ENCODE measurements around the gene CITED2.

CITED2 gene

DNA sequence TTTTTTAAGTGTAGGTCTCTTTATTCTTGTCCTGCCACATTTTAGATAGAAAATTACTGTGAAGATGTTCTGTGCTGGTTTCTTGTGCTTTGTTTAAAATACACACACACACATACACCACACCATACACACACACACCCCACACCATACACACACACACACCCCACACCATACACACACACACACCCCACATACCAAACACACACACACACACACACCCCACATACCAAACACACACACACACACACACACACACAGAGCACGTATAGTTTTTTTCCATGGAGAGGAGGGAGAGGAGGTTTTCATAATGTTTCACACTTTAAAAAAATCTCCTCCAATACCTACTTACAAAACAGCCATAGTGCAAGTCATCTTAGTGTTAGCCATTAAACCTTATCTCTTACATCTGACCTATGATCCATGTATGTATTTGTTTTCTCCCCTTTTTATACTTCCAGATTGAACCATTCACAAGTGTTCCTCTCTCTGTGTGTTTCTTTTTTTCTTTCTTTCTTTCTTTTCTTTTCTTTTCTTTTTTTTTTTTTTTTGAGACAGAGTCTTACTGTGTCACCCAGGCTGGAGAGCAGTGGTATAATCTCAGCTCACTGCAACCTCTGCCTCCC lies 19.7 kb upstream of the CITED2 start:
- Histone ChIP-seq H3K4me1 (ENCODE audit: insufficient read depth, insufficient read length) (no peaks in the 10 kb centered on the region), H3K27me3 (ENCODE audit: insufficient read depth, insufficient read length) (no peaks in the 10 kb centered on the region), H3K36me3 (ENCODE audit: insufficient read depth, insufficient read length, low read length) (no peaks in the 10 kb centered on the region), H3K4me3 (ENCODE audit: insufficient read length, low read depth) (no peak overlapping the region), H3K9ac (ENCODE audit: insufficient read length, low read depth) (no peak overlapping the region), H3K9me3 (ENCODE audit: insufficient read depth, low read length) (no peaks in the 10 kb centered on the region)
- DNase-seq (ENCODE audit: low read depth, low spot score) = no peak
- no peak for TF ChIP-seq YY1 (IDR thresholded peaks at IDR 0.05; ENCODE audit: insufficient read depth, insufficient read length)

DNA sequence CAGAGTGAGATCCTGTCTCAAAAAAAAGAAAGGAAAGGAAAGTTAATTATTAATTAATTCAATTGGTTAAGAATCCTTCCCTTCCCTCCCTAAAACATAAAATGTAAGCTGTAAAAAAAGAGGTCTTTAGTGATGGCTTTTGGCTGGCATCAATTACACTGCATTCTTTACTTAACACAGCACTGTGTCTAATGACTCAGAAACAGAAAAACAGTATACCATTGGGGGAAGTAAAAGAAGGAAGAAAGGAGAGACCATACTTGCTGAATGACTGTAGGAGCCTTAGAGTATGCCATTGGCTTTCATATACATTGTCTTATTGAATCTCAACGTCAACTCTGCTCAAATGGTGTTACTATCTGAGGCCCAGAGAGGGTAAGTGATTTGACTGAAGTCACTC lies 18.3 kb upstream of the CITED2 start:
- TF ChIP-seq ZNF274 (IDR thresholded peaks at IDR 0.05; ENCODE audit: low read depth, low read length) (no peak), YY1 (IDR thresholded peaks at IDR 0.05; ENCODE audit: insufficient read depth, insufficient read length) (no peak), SUZ12 (IDR thresholded peaks at IDR 0.05; ENCODE audit: extremely low read depth, insufficient read depth, insufficient read length) (no peak)
- no peak for DNase-seq (ENCODE audit: low read depth, low spot score)
- Histone ChIP-seq H3K4me3 (ENCODE audit: insufficient read length, low read depth) (no peak overlapping the region), H3K4me1 (ENCODE audit: insufficient read depth, insufficient read length) (no peaks in the 10 kb centered on the region), H3K27me3 (ENCODE audit: insufficient read depth, insufficient read length) (no peaks in the 10 kb centered on the region), H3K9me3 (ENCODE audit: insufficient read depth, low read length) (no peaks in the 10 kb centered on the region), H3K9ac (ENCODE audit: insufficient read length, low read depth) (no peak overlapping the region), H3K36me3 (ENCODE audit: insufficient read depth, insufficient read length, low read length) (no peaks in the 10 kb centered on the region)

DNA sequence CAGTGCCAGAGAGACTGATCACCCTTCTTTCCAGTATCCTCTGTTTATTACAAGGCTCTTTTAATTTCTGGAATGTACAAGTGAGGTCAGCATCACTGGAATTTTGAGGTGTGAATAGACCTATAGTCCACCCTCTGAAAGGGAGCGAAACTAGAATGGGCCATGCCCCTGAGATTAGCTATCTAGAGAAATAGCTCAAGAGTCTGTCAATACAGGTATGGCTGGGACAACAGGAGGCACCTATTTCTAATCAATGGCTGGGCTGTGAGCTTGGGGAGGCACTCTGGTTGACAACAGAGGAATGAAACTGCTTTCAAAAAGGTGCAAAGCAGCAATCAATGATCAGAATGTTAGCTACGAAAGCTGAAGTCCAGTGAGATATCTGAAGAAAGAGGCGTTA lies 17.3 kb upstream of the CITED2 start:
- DNase-seq (ENCODE audit: low read depth, low spot score) = no peak
- no peaks in the 10 kb centered on the region for H3K27me3 ChIP-seq (ENCODE audit: insufficient read depth, insufficient read length)
- TF ChIP-seq SUZ12 (IDR thresholded peaks at IDR 0.05; ENCODE audit: extremely low read depth, insufficient read depth, insufficient read length) (no peak), ZNF274 (IDR thresholded peaks at IDR 0.05; ENCODE audit: low read depth, low read length) (no peak), YY1 (IDR thresholded peaks at IDR 0.05; ENCODE audit: insufficient read depth, insufficient read length) (no peak)
- H3K36me3 ChIP-seq (ENCODE audit: insufficient read depth, insufficient read length, low read length) = no peaks in the 10 kb centered on the region
- H3K9me3 ChIP-seq (ENCODE audit: insufficient read depth, low read length) = no peaks in the 10 kb centered on the region
- H3K4me3 ChIP-seq (ENCODE audit: insufficient read length, low read depth) = no peak overlapping the region
- H3K9ac ChIP-seq (ENCODE audit: insufficient read length, low read depth) = no peak overlapping the region
- no peaks in the 10 kb centered on the region for H3K4me1 ChIP-seq (ENCODE audit: insufficient read depth, insufficient read length)

DNA sequence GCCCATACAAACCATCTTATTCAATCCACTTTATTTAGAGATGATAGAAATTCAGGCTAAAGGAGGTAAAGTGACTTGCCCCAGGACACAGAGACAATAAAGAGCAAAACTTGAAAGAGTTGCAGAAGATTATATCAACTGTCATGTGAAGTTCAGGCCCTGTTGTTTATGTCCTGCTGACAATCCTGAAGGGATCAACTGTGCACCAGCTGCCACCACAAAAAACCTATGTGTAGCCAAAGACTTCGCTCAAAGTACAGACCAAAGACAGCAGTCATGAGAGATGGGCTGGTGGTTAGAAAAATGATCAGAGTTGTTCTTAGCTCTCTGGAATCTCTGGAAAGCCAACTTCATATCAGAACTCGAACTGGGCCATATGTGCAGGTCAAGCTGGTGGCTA lies 16.0 kb upstream of the CITED2 start:
- H3K9ac ChIP-seq (ENCODE audit: insufficient read length, low read depth) = no peak overlapping the region

DNA sequence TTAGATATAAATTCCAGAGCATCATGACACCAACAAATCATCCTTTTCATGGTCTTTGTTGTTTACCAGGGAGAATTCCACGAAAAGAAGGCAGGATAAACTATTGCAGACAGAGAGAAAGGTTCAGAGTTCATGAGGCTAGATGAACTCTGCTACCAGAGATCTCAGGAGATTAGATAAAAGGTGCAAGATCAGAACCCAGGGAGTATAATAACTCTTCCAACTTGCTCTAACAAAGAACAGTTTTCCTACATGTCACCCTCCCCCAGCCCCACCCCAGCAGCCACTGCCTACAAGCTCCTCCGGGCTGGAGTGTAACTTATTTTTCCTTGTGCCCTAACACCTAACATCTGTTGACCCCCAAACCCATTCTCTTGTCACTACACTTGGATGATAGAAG lies 13.9 kb upstream of the CITED2 start:
- TF ChIP-seq YY1 (IDR thresholded peaks at IDR 0.05; ENCODE audit: insufficient read depth, insufficient read length) (no peak), SUZ12 (IDR thresholded peaks at IDR 0.05; ENCODE audit: extremely low read depth, insufficient read depth, insufficient read length) (no peak), ZNF274 (IDR thresholded peaks at IDR 0.05; ENCODE audit: low read depth, low read length) (no peak)
- Histone ChIP-seq H3K9me3 (ENCODE audit: insufficient read depth, low read length) (no peaks in the 10 kb centered on the region), H3K9ac (ENCODE audit: insufficient read length, low read depth) (no peak overlapping the region), H3K27me3 (ENCODE audit: insufficient read depth, insufficient read length) (no peaks in the 10 kb centered on the region), H3K4me1 (ENCODE audit: insufficient read depth, insufficient read length) (no peaks in the 10 kb centered on the region), H3K4me3 (ENCODE audit: insufficient read length, low read depth) (no peak overlapping the region), H3K36me3 (ENCODE audit: insufficient read depth, insufficient read length, low read length) (no peaks in the 10 kb centered on the region)
- DNase-seq (ENCODE audit: low read depth, low spot score) = no peak

More for the DNA sequence above, 16.0 kb upstream of the CITED2 start:
- H3K9me3 ChIP-seq (ENCODE audit: insufficient read depth, low read length) = no peaks in the 10 kb centered on the region
- TF ChIP-seq ZNF274 (IDR thresholded peaks at IDR 0.05; ENCODE audit: low read depth, low read length) (no peak), SUZ12 (IDR thresholded peaks at IDR 0.05; ENCODE audit: extremely low read depth, insufficient read depth, insufficient read length) (no peak), YY1 (IDR thresholded peaks at IDR 0.05; ENCODE audit: insufficient read depth, insufficient read length) (no peak)
- no peaks in the 10 kb centered on the region for H3K4me1 ChIP-seq (ENCODE audit: insufficient read depth, insufficient read length)
- no peak overlapping the region for H3K4me3 ChIP-seq (ENCODE audit: insufficient read length, low read depth)
- no peaks in the 10 kb centered on the region for H3K36me3 ChIP-seq (ENCODE audit: insufficient read depth, insufficient read length, low read length)
- H3K27me3 ChIP-seq (ENCODE audit: insufficient read depth, insufficient read length) = no peaks in the 10 kb centered on the region
- no peak for DNase-seq (ENCODE audit: low read depth, low spot score)

DNA sequence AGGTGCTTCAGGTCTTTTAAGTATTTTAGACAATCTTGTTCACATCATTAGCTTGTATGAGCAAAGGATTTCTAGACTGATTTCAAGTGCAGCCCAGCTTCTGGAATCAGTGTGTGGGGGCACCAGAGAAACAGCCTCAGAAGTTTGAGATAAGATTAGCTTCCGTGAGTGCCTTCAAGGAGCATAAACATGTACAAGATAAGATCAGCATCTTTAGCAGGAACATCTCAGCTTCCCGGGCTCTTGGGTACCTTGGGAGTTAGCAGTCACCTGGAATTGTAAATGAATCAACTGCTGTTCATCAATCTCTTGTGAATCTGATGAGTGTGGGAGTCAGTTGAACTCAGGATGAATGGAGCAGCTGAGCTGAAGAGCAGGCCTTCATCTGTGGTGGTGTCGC lies 12.0 kb upstream of the CITED2 start:
- no peak overlapping the region for H3K9ac ChIP-seq (ENCODE audit: insufficient read length, low read depth)
- H3K9me3 ChIP-seq (ENCODE audit: insufficient read depth, low read length) = no peaks in the 10 kb centered on the region
- no peaks in the 10 kb centered on the region for H3K4me1 ChIP-seq (ENCODE audit: insufficient read depth, insufficient read length)
- no peak overlapping the region for H3K4me3 ChIP-seq (ENCODE audit: insufficient read length, low read depth)
- H3K36me3 ChIP-seq (ENCODE audit: insufficient read depth, insufficient read length, low read length) = no peaks in the 10 kb centered on the region
- TF ChIP-seq SUZ12 (IDR thresholded peaks at IDR 0.05; ENCODE audit: extremely low read depth, insufficient read depth, insufficient read length) (no peak), YY1 (IDR thresholded peaks at IDR 0.05; ENCODE audit: insufficient read depth, insufficient read length) (no peak), ZNF274 (IDR thresholded peaks at IDR 0.05; ENCODE audit: low read depth, low read length) (no peak)
- no peak for DNase-seq (ENCODE audit: low read depth, low spot score)
- H3K27me3 ChIP-seq (ENCODE audit: insufficient read depth, insufficient read length) = no peaks in the 10 kb centered on the region

DNA sequence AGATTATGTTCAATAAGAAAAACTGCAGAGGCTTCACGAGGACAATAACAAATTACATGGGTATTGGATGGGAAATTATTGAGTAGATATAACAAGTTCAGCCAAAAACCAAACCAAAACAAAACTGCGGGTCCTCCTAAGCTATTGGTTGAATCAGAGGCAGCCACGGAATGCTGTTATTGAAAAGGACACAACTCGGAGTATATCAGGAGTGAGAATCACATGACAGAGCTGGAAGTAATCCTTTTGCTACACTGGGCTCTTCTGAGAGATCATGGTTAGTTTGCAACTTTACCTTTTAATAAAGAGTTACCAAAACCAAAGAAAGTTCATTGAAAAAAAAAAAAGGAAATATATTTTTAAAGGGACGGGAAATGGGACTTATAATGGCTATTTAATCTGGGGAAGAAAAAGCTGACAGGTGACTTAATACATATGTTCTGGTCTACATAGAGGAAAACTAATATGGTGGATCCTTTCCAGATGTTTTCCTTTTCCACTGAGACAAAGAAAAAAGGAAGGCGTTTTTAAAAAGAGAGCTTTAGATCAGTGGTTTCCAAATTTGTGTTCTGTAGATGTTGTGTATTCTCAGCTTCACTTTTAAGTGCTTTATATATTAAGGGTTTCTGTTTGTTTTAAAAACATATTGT lies 6.9 kb upstream of the CITED2 start:
- no peaks in the 10 kb centered on the region for H3K36me3 ChIP-seq (ENCODE audit: insufficient read depth, insufficient read length, low read length)
- no peaks in the 10 kb centered on the region for H3K9me3 ChIP-seq (ENCODE audit: insufficient read depth, low read length)
- H3K27me3 ChIP-seq (ENCODE audit: insufficient read depth, insufficient read length) = no peaks in the 10 kb centered on the region
- DNase-seq (ENCODE audit: low read depth, low spot score) = no peak
- no peak overlapping the region for H3K4me3 ChIP-seq (ENCODE audit: insufficient read length, low read depth)
- H3K9ac ChIP-seq (ENCODE audit: insufficient read length, low read depth) = no peak overlapping the region
- TF ChIP-seq YY1 (IDR thresholded peaks at IDR 0.05; ENCODE audit: insufficient read depth, insufficient read length) (no peak), SUZ12 (IDR thresholded peaks at IDR 0.05; ENCODE audit: extremely low read depth, insufficient read depth, insufficient read length) (no peak), ZNF274 (IDR thresholded peaks at IDR 0.05; ENCODE audit: low read depth, low read length) (no peak)
- no peaks in the 10 kb centered on the region for H3K4me1 ChIP-seq (ENCODE audit: insufficient read depth, insufficient read length)

All from NT2/D1 (cell line).